Type B pancreatic cell (in vitro differentiated cells): ENCODE data around the gene NKTR. TPM values are rescaled to one million over a fixed set of nuclear protein-coding genes. Genes with fewer than 3 reads are reported as not detected.
"Not testable (repeated sequence)": the region's sequence is repeated elsewhere in the genome, so short reads cannot be mapped to it uniquely, and the experiment has no call there.

Source experiments
- DNase-seq: peaks from one replicate; pipeline ENCODE4 v3.0.0; 2021; ENCODE audit warnings: mixed read lengths; ENCODE audit not compliant: unreplicated experiment; ENCODE audit errors: extremely low spot score
- H3K27ac Mint-ChIP-seq: 2 replicates; pipeline ENCODE4 v1.8.0; 2021; ENCODE audit warnings: mild to moderate bottlenecking, mixed read lengths
- H3K27me3 Mint-ChIP-seq: 2 replicates; pipeline ENCODE4 v1.8.0; 2021; ENCODE audit warnings: mixed read lengths
- H3K36me3 Mint-ChIP-seq: 2 replicates; pipeline ENCODE4 v1.8.0; 2021; ENCODE audit warnings: mixed read lengths
- H3K4me1 Mint-ChIP-seq: one replicate; pipeline ENCODE4 v1.8.0; 2021; ENCODE audit warnings: mixed read lengths; ENCODE audit not compliant: unreplicated experiment
- H3K4me3 Mint-ChIP-seq: 2 replicates; pipeline ENCODE4 v1.8.0; 2021; ENCODE audit warnings: mild to moderate bottlenecking, mixed read lengths
- H3K9me3 Mint-ChIP-seq: 2 replicates; pipeline ENCODE4 v1.8.0; 2021; ENCODE audit warnings: mixed read lengths
- CTCF ChIP-seq: fragments of 200-600 bp; sonication (generic); conservative IDR thresholded peaks from 2 replicates; pipeline ENCODE4 v1.5.0; 2021; ENCODE audit warnings: antibody characterized with exemption, mild to moderate bottlenecking
- long read RNA-seq: library from polyadenylated mRNA; unstranded; transcript quantifications from one replicate; pipeline ENCODE4 v2.0.0, GENCODE V29; 2020
- total RNA-seq: library from RNA; stranded (reverse); gene quantifications from 2 replicates; pipeline ENCODE4 v1.2.1, GENCODE V29; 2021; ENCODE audit warnings: low replicate concordance

The NKTR gene
- total RNA-seq: 63.0 and 97.1 TPM in 2 replicates
- long read RNA-seq, partial matches to known transcripts: 76 of 113 reads
- long read RNA-seq, other reads (novel, unspliced or antisense): 37 of 113 reads

DNA sequence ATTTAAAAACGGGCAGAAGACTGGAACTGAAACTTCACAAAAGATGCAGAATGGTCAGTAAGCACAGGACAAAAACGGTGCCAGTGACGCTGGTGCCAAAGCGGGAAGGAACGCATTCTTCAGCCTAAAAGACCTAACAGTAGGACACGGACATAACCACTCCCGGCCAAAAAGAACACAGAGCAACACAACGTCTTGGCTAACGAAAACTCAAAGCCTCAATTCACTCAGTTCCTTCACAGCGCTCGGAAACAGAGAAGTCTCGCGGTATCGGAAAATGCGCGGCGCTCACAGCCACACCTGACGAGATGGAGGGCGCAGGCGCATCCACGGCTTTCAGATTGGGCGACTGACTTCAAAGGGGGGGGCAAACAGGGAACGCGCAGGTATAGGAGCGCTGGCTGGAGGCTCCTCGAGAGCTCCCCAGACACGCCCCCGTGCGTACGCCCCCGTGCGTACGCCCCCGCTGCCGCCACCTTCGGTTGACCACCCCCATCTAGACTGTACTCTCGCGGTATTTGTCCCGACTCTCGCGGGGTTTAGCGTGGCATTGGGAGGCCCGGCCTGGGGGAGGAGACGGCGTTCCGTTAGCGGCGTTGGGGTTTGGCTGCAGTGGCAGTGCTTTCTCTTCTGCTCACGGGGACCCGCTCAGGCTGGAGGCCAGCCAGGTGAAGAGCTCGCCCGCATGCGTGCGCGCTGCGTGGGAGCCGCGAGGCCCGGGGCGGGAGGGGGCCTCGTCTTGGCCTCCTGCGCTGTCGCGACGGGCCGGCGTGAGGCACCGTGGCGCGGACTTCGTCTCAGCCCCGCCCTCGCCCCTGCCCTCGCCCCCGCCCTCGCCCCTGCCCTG, at the start of gene NKTR:
Gene NKTR, plus strand, starts transcription at position 576 of the 847 bp plus-strand sequence. CDS start 321 bp downstream, outside the sequence.
- Mint-ChIP-seq H3K27ac (peak within 1 kb of the TSS; percentile 96), H3K36me3 (peaks cover 22% of the 10 kb centered on the region), H3K9me3 (no peaks in the 10 kb centered on the region), H3K4me1 (peaks cover 15% of the 10 kb centered on the region), H3K27me3 (no peaks in the 10 kb centered on the region), H3K4me3 (peak within 1 kb of the TSS; percentile 98)
- no peak for TF ChIP-seq CTCF
- DNase-seq: peak; percentile 99

DNA sequence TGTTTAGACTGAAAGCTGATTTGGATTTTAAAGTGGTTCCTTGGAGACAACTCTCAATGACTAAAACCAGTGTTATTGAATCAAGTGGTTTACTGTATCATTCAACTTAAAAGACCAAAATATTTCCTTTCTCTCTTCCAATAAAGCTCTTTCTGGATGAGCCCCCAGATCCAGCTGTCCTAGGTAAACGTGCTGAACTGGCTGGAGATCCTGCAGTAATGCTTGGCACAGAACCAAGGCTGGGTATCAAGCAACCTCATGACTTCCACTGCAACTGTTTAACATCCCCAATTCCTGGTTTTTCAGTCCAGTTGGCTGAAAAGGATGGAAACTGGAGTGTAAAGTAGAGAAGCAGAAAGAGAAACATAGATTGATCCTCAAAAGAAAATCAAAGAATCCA, 47.7 kb upstream of the NKTR start:
- no peak overlapping the region for H3K27ac Mint-ChIP-seq
- peaks cover 14% of the 10 kb centered on the region for H3K36me3 Mint-ChIP-seq
- H3K4me1 Mint-ChIP-seq: no peaks in the 10 kb centered on the region
- H3K9me3 Mint-ChIP-seq: no peaks in the 10 kb centered on the region
- no peak overlapping the region for H3K4me3 Mint-ChIP-seq
- H3K27me3 Mint-ChIP-seq: no peaks in the 10 kb centered on the region
- TF ChIP-seq CTCF: no peak
- DNase-seq: no peak

- DNase-seq: no peak
- Mint-ChIP-seq H3K36me3 (peaks cover 20% of the 10 kb centered on the region), H3K4me1 (no peaks in the 10 kb centered on the region), H3K4me3 (no peak overlapping the region), H3K9me3 (no peaks in the 10 kb centered on the region), H3K27me3 (no peaks in the 10 kb centered on the region), H3K27ac (peak overlapping the region; percentile 43)
- no peak for TF ChIP-seq CTCF
These were observed 44.3 kb upstream of the NKTR start for GRCh38 chr3:42556089-42556632.

- H3K4me1 Mint-ChIP-seq, H3K27ac Mint-ChIP-seq, H3K4me3 Mint-ChIP-seq, H3K27me3 Mint-ChIP-seq, DNase-seq, H3K9me3 Mint-ChIP-seq: not testable (repeated sequence)
- H3K36me3 Mint-ChIP-seq: peaks cover 20% of the 10 kb centered on the region
These were observed 43.7 kb upstream of the NKTR start for GRCh38 chr3:42556817-42557216.

GRCh38 chr3:42557854-42558253, 42.6 kb upstream of the NKTR start:
- Mint-ChIP-seq H3K9me3 (no peaks in the 10 kb centered on the region), H3K4me3 (no peak overlapping the region), H3K36me3 (peaks cover 20% of the 10 kb centered on the region), H3K27me3 (no peaks in the 10 kb centered on the region), H3K4me1 (no peaks in the 10 kb centered on the region), H3K27ac (no peak overlapping the region)
- DNase-seq: no peak
- TF ChIP-seq CTCF: no peak
